Gastrocnemius medialis (tissue), 4 donors: ENCODE measurements around the gene SMAD3. TPM values are rescaled to one million over a fixed set of nuclear protein-coding genes. Genes with fewer than 3 reads are reported as not detected.

Experiments
- ATAC-seq, 2 donors: fragments of 150-250 bp; one replicate each; pipeline ENCODE4 v1.9.1; 2016
- DNase-seq, 2 donors: peaks; one replicate each; pipeline ENCODE4 v3.0.0-alpha.2; 2019
- H3K27ac ChIP-seq, 4 donors: fragments of 200-600 bp; sonication (generic); 1 replicate in 1 of 4; 2 replicates in 3 of 4; pipeline ENCODE4 v1.5.1; 2016 to 2018; ENCODE audit warnings: mild to moderate bottlenecking in 2 of 4, moderate library complexity in 1 of 4
- H3K27me3 ChIP-seq, 3 donors: fragments of 200-600 bp; sonication (generic) in 2 of 3; 1 replicate in 1 of 3; 2 replicates in 2 of 3; pipeline versions ENCODE4 v1.5.1 to v1.6.0; 2016 to 2019; ENCODE audit warnings: mild to moderate bottlenecking in 1 of 3, moderate library complexity in 1 of 3
- H3K36me3 ChIP-seq, 2 donors: fragments of 200-600 bp; sonication (generic) in 1 of 2; one replicate each; pipeline ENCODE4 v1.5.1; 2017 to 2018
- H3K4me1 ChIP-seq, 2 donors: fragments of 200-600 bp; sonication (generic) in 1 of 2; one replicate each; pipeline ENCODE4 v1.5.1; 2016 to 2017; ENCODE audit warnings: mild to moderate bottlenecking in 2 of 2
- H3K4me3 ChIP-seq, 4 donors: fragments of 200-600 bp; sonication (generic) in 3 of 4; 1 replicate in 1 of 4; 2 replicates in 3 of 4; pipeline ENCODE4 v1.5.1; 2016 to 2019; ENCODE audit warnings: mild to moderate bottlenecking in 2 of 4
- H3K9me3 ChIP-seq, 3 donors: fragments of 200-600 bp; sonication (generic) in 2 of 3; 1 replicate in 1 of 3; 2 replicates in 2 of 3; pipeline ENCODE4 v1.5.1; 2016 to 2019
- POLR2A ChIP-seq, 2 donors: fragments of 450-650 bp; IDR thresholded peaks; one replicate each; pipeline ENCODE4 v1.6.1; 2017; ENCODE audit warnings: antibody characterized with exemption in 2 of 2, mild to moderate bottlenecking in 2 of 2, moderate library complexity in 2 of 2
- in situ Hi-C, 4 donors: fragments of 200-750 bp; cut with MboI; loops; one replicate each; pipeline versions ENCODE4 v1.15.0 to v1.8.0; 2017; ENCODE audit warnings: low sequenced_read_pairs in 4 of 4
- intact Hi-C: fragments of 100-400 bp; cut with DNase I; formaldehyde crosslinking; loops from one replicate; pipeline ENCODE4 v1.15.1; 2023; ENCODE audit warnings: low total_unique reads
- total RNA-seq, 4 donors: library from RNA; depleted of rRNA; stranded (reverse); fragments of >200 nt; gene quantifications; one replicate each; pipeline versions ENCODE4 v1.1.0 to v1.2.3, GENCODE V29; 2016
- TF ChIP-seq, protein P1 (sequence below), 5 experiments: fragments of 450-650 bp in 3 of 5; fragments of 200-600 bp in 2 of 5; sonication (generic) in 2 of 5; IDR thresholded peaks in 4 of 5; conservative IDR thresholded peaks in 1 of 5; 1 replicate in 4 of 5; 2 replicates in 1 of 5; pipeline ENCODE4 v1.5.1; 2016 to 2019; ENCODE audit warnings: antibody characterized with exemption in 5 of 5, mild to moderate bottlenecking in 3 of 5, moderate library complexity in 3 of 5

SMAD3 gene
- total RNA-seq, 4 donors from 2014 or later = 15.9 to 61.7 (median 26.3) TPM

DNA sequence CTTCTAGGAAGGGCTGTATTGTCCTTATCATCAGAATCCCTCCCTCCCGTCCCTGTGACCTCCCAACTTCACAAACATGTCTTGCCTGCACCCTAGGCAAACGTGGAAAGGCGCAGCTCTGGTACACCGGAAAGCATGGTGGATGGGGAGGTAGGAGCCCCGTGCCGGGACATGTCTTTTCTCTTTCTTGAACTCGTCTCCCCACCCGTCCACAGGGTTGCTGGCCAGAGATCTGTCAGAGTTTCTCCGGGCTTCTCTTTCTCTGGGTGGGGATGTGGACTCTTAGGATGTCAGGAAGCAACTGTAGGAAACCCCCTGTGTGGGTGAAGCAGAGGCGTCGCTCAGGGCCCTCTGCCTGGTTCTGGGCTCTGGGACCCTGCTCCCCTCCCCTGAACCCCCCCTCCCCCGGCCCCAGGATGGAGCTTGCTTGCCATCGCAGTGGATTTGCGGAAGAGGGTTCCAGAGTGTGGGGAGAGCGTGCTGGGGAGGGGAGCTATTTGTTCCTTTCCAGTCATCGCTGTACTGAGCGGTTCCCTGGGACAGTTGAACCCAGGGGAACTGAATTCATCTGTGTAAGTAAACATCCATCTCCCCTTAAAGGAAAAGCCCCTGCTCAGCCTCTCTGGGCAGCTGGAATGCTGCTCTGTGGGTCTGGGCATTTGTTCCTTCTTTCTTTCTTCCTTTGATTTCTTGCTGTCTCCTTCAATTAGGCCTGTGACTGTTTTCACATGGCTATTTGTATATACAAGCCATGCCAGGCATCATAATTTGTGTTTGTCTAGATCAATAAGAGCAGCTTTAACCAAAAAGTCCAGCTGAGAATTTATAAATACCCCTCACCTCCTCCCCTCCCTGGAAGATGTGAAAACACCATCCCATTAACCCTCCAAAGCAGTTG lies 72.8 kb downstream of the SMAD3 start:
- no peak for DNase-seq
- H3K4me3 ChIP-seq = peak overlapping the region; percentile 13 to 32 (median 24)

GRCh38 chr15:67138891-67139855 lies 73.8 kb downstream of the SMAD3 start:
- in situ Hi-C loops = loop anchor here in 1 of 4 donors (25.0 kb wide), 1 partner anchor 98 kb away; no protein-coding TSS in a partner anchor
- DNase-seq = no peak
- H3K4me1 ChIP-seq = peaks cover 94 to 98% of the 10 kb centered on the region in 2 donors
- H3K36me3 ChIP-seq = no peaks in the 10 kb centered on the region
- no peak for TF ChIP-seq POLR2A (IDR thresholded peaks at IDR 0.05)
- TF ChIP-seq, protein P1, sequence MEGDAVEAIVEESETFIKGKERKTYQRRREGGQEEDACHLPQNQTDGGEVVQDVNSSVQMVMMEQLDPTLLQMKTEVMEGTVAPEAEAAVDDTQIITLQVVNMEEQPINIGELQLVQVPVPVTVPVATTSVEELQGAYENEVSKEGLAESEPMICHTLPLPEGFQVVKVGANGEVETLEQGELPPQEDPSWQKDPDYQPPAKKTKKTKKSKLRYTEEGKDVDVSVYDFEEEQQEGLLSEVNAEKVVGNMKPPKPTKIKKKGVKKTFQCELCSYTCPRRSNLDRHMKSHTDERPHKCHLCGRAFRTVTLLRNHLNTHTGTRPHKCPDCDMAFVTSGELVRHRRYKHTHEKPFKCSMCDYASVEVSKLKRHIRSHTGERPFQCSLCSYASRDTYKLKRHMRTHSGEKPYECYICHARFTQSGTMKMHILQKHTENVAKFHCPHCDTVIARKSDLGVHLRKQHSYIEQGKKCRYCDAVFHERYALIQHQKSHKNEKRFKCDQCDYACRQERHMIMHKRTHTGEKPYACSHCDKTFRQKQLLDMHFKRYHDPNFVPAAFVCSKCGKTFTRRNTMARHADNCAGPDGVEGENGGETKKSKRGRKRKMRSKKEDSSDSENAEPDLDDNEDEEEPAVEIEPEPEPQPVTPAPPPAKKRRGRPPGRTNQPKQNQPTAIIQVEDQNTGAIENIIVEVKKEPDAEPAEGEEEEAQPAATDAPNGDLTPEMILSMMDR (IDR thresholded peaks at IDR 0.05 in 4 of 5, conservative IDR thresholded peaks at IDR 0.05 in 1 of 5) = no peak
- peak overlapping the region in 3 of 4 donors; percentile 2 to 32 (median 13) for H3K4me3 ChIP-seq
- no peaks in the 10 kb centered on the region for H3K27me3 ChIP-seq
- intact Hi-C loops = no loop called here
- peak overlapping the region; percentile 51 to 71 (median 60) for H3K27ac ChIP-seq
- H3K9me3 ChIP-seq = no peaks in the 10 kb centered on the region
- no peak for ATAC-seq

More for the DNA sequence above, 72.8 kb downstream of the SMAD3 start:
- no peaks in the 10 kb centered on the region for H3K27me3 ChIP-seq
- H3K9me3 ChIP-seq = no peaks in the 10 kb centered on the region
- H3K36me3 ChIP-seq = no peaks in the 10 kb centered on the region
- peaks cover 94 to 98% of the 10 kb centered on the region in 2 donors for H3K4me1 ChIP-seq
- in situ Hi-C loops (loop anchor here in 1 of 4 donors (25.0 kb wide), 1 partner anchor 99 kb away; no protein-coding TSS in a partner anchor), intact Hi-C loops (no loop called here)
- peak in 1 of 2 donors; percentile 27 for ATAC-seq
- TF ChIP-seq POLR2A (IDR thresholded peaks at IDR 0.05) = no peak
- TF ChIP-seq, protein P1 (IDR thresholded peaks at IDR 0.05 in 4 of 5, conservative IDR thresholded peaks at IDR 0.05 in 1 of 5) = no peak
- H3K27ac ChIP-seq = peak overlapping the region; percentile 51 to 71 (median 60)

GRCh38 chr15:67140078-67140833 lies 74.9 kb downstream of the SMAD3 start:
- no peak overlapping the region for H3K4me3 ChIP-seq
- H3K27me3 ChIP-seq = no peaks in the 10 kb centered on the region
- intact Hi-C loops = no loop called here
- H3K4me1 ChIP-seq = peaks cover 92 to 98% of the 10 kb centered on the region in 2 donors
- no peaks in the 10 kb centered on the region for H3K9me3 ChIP-seq
- TF ChIP-seq POLR2A (IDR thresholded peaks at IDR 0.05) = no peak
- ATAC-seq (no peak), DNase-seq (no peak)
- H3K36me3 ChIP-seq = no peaks in the 10 kb centered on the region
- H3K27ac ChIP-seq = peak overlapping the region; percentile 43 to 66 (median 58)
- in situ Hi-C loops = loop anchor here in 1 of 4 donors (25.0 kb wide), 1 partner anchor 97 kb away; no protein-coding TSS in a partner anchor

GRCh38 chr15:67142092-67142766 lies 76.8 kb downstream of the SMAD3 start:
- ATAC-seq (peak; percentile 10 to 13), DNase-seq (no peak)
- H3K4me1 ChIP-seq = peaks cover 96 to 98% of the 10 kb centered on the region in 2 donors
- no peak for TF ChIP-seq POLR2A (IDR thresholded peaks at IDR 0.05)
- TF ChIP-seq, protein P1 (IDR thresholded peaks at IDR 0.05 in 4 of 5, conservative IDR thresholded peaks at IDR 0.05 in 1 of 5) = no peak
- peak overlapping the region; percentile 46 to 73 (median 66) for H3K27ac ChIP-seq
- no peaks in the 10 kb centered on the region for H3K36me3 ChIP-seq
- H3K9me3 ChIP-seq = no peaks in the 10 kb centered on the region
- no peak overlapping the region for H3K4me3 ChIP-seq
- H3K27me3 ChIP-seq = no peaks in the 10 kb centered on the region
- intact Hi-C loops (no loop called here), in situ Hi-C loops (loop anchor here in 1 of 4 donors (25.0 kb wide), 1 partner anchor 95 kb away; no protein-coding TSS in a partner anchor)
